Neuronal stem cell (in vitro differentiated cells): Measurements from ENCODE around the gene PEAK3.

Experiments used
- DNase-seq: peaks from one replicate; pipeline ENCODE4 v3.0.0-alpha.2; 2013; ENCODE audit warnings: low spot score
- H2AFZ ChIP-seq: one replicate; pipeline ENCODE4 v1.6.1; 2013; ENCODE audit warnings: mild to moderate bottlenecking, low read length, inconsistent platforms
- H2AK5ac ChIP-seq: 2 replicates; pipeline ENCODE4 v1.6.1; 2013; ENCODE audit warnings: low read depth, mild to moderate bottlenecking, inconsistent platforms, low read length, moderate library complexity, mixed read lengths
- H2BK120ac ChIP-seq: 2 replicates; pipeline ENCODE4 v1.6.1; 2013; ENCODE audit warnings: low read depth, mild to moderate bottlenecking, inconsistent platforms, low read length, moderate library complexity, mixed read lengths
- H2BK12ac ChIP-seq: one replicate; pipeline ENCODE4 v1.6.1; 2013; ENCODE audit warnings: low read length, inconsistent platforms
- H2BK15ac ChIP-seq: 2 replicates; pipeline ENCODE4 v1.6.1; 2013; ENCODE audit warnings: mild to moderate bottlenecking, low read length, inconsistent platforms, mixed read lengths
- H2BK5ac ChIP-seq: one replicate; pipeline ENCODE4 v1.6.1; 2013; ENCODE audit warnings: inconsistent platforms, mild to moderate bottlenecking, low read length, moderate library complexity
- H3K14ac ChIP-seq: one replicate; pipeline ENCODE4 v1.6.1; 2013; ENCODE audit warnings: low read length, inconsistent platforms
- H3K18ac ChIP-seq: 2 replicates; pipeline ENCODE4 v1.6.1; 2013; ENCODE audit warnings: low read length, inconsistent platforms
- H3K23ac ChIP-seq: 2 replicates; pipeline ENCODE4 v1.6.1; 2013; ENCODE audit warnings: low read depth, mild to moderate bottlenecking, mixed read lengths, low read length, inconsistent platforms; ENCODE audit not compliant: poor library complexity
- H3K27ac ChIP-seq: replicated peaks from 3 replicates; pipeline ENCODE4 v1.5.1; 2013; ENCODE audit warnings: low read length, inconsistent platforms
- H3K27me3 ChIP-seq, 3 experiments: 2 replicates each; pipeline ENCODE4 v1.6.1; 2013; ENCODE audit warnings: low read length in 3 of 3, mild to moderate bottlenecking in 2 of 3, inconsistent platforms in 1 of 3, low read depth in 1 of 3, mixed read lengths in 1 of 3, moderate library complexity in 1 of 3; ENCODE audit not compliant: control insufficient read depth in 3 of 3, insufficient read depth in 3 of 3
- H3K36me3 ChIP-seq, 2 donors: replicated peaks in 1 of 2; 2 replicates each; pipeline ENCODE4 v1.6.1; 2013; ENCODE audit warnings: low read length in 2 of 2; ENCODE audit not compliant: control insufficient read depth in 2 of 2, insufficient read depth in 2 of 2
- H3K4ac ChIP-seq: 2 replicates; pipeline ENCODE4 v1.6.1; 2013; ENCODE audit warnings: inconsistent platforms, mild to moderate bottlenecking, low read length, moderate library complexity
- H3K4me1 ChIP-seq, 2 donors: 1 replicate in 1 of 2; 2 replicates in 1 of 2; pipeline ENCODE4 v1.6.1; 2013; ENCODE audit warnings: low read length in 2 of 2, low read depth in 1 of 2; ENCODE audit not compliant: control insufficient read depth in 2 of 2, insufficient read depth in 1 of 2
- H3K4me2 ChIP-seq: one replicate; pipeline ENCODE4 v1.6.1; 2013; ENCODE audit warnings: mild to moderate bottlenecking, low read length, inconsistent platforms; ENCODE audit not compliant: insufficient read depth, poor library complexity, severe bottlenecking
- H3K4me3 ChIP-seq, 2 donors: 2 replicates each; pipeline ENCODE4 v1.5.1; 2013; ENCODE audit warnings: low read length in 2 of 2, mild to moderate bottlenecking in 2 of 2, inconsistent platforms in 1 of 2, moderate library complexity in 1 of 2
- H3K79me1 ChIP-seq: one replicate; pipeline ENCODE4 v1.6.1; 2013; ENCODE audit warnings: low read depth, mild to moderate bottlenecking, inconsistent platforms, low read length, moderate library complexity
- H3K9ac ChIP-seq: one replicate; pipeline ENCODE4 v1.6.1; 2013; ENCODE audit warnings: mild to moderate bottlenecking, low read depth, low read length, inconsistent platforms; ENCODE audit not compliant: poor library complexity
- H3K9me3 ChIP-seq, 2 donors: replicated peaks in 1 of 2; 2 replicates each; pipeline versions ENCODE3 to v1.6.1; 2013; ENCODE audit warnings: low read length in 2 of 2, mild to moderate bottlenecking in 2 of 2, inconsistent platforms in 1 of 2, low read depth in 1 of 2, mixed read lengths in 1 of 2, moderate library complexity in 1 of 2; ENCODE audit not compliant: control insufficient read depth in 2 of 2, insufficient read depth in 1 of 2
- H4K8ac ChIP-seq: one replicate; pipeline ENCODE4 v1.6.1; 2013; ENCODE audit warnings: low read depth, mild to moderate bottlenecking, inconsistent platforms, low read length, moderate library complexity
- H4K91ac ChIP-seq: one replicate; pipeline ENCODE4 v1.6.1; 2013; ENCODE audit warnings: low read length, low read depth, mild to moderate bottlenecking, inconsistent platforms; ENCODE audit not compliant: poor library complexity
- WGBS, 2 donors: extraction: QIAGEN DNeasy Blood & Tissue Kit; methylation state at CpG; one replicate each; pipeline ENCODE4 v1.1.7; 2013; ENCODE audit warnings: missing lambda C conversion rate in 2 of 2, mixed read lengths in 1 of 2; ENCODE audit not compliant: insufficient read length in 2 of 2, insufficient replicate concordance in 1 of 2; ENCODE audit errors: extremely low coverage in 2 of 2; 5-methylcytosine and 5-hydroxymethylcytosine counted together

Gene PEAK3

GRCh38 chr19:2247433-2248101 is 34.4 kb downstream of the PEAK3 start:
- Histone ChIP-seq H3K14ac (no peak overlapping the region), H3K4me2 (no peak overlapping the region), H2AK5ac (no peak overlapping the region), H3K79me1 (peaks cover 21% of the 10 kb centered on the region), H3K18ac (no peak overlapping the region), H3K36me3 (peaks cover 44 to 77% of the 10 kb centered on the region in 2 donors), H3K23ac (no peak overlapping the region), H2AFZ (no peak overlapping the region), H3K4ac (no peak overlapping the region), H2BK15ac (no peak overlapping the region), H2BK120ac (no peak overlapping the region), H4K91ac (no peak overlapping the region), H3K27ac (no peak overlapping the region), H3K4me3 (no peak overlapping the region), H2BK5ac (no peak overlapping the region), H3K9ac (no peak overlapping the region), H3K27me3 (peaks cover 0 to 10% (median 0%) of the 10 kb centered on the region in 3 experiments), H3K4me1 (no peaks in the 10 kb centered on the region), H4K8ac (no peak overlapping the region), H3K9me3 (peaks cover 0 to 5% of the 10 kb centered on the region in 2 donors), H2BK12ac (no peak overlapping the region)
- WGBS, 2 donors, result no CpG with 5 or more reads among the region's 28 CpGs
- no peak for DNase-seq

DNA sequence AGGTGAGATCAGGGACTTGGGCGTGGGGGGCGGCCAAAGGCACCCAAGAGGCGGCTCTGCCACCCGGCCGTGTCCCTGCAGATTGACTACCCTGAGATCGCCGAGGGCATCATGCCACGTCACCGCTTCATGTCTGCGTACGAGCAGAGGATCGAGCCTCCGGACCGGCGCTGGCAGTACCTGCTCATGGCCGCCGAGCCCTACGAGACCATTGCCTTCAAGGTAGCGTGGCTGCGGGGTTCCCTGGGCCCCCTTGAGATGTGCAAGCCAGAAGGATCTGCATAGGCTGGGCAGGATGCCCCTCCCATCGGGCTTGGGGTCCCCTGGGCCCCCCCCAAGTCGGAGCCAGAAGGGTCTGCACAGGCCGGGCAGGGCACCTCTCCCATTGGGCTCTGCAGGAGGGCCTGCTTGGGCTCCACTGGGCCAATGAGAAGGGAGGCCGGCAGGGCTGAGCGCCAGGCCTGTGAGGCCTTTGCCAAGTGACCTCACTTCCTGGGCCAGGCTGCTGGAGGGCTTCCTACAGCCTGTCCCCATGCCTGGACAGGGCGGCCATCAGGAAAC is 35.1 kb downstream of the PEAK3 start:
- no peak overlapping the region for H2BK120ac ChIP-seq
- no peak overlapping the region for H3K4me3 ChIP-seq
- H3K27ac ChIP-seq, result no peak overlapping the region
- no peak overlapping the region for H2BK5ac ChIP-seq
- H4K91ac ChIP-seq, result no peak overlapping the region
- H3K4ac ChIP-seq, result no peak overlapping the region
- peaks cover 0 to 5% of the 10 kb centered on the region in 2 donors for H3K9me3 ChIP-seq
- H3K4me1 ChIP-seq, result peaks cover 0 to 2% of the 10 kb centered on the region in 2 donors
- H3K4me2 ChIP-seq, result no peak overlapping the region
- no peak overlapping the region for H4K8ac ChIP-seq
- WGBS, 2 donors, result no CpG with 5 or more reads among the region's 26 CpGs
- no peak overlapping the region for H3K18ac ChIP-seq
- no peak for DNase-seq
- H2AFZ ChIP-seq, result no peak overlapping the region
- H2AK5ac ChIP-seq, result no peak overlapping the region
- H2BK15ac ChIP-seq, result no peak overlapping the region
- H2BK12ac ChIP-seq, result no peak overlapping the region
- H3K9ac ChIP-seq, result no peak overlapping the region
- H3K27me3 ChIP-seq, result peaks cover 0 to 3% (median 0%) of the 10 kb centered on the region in 3 experiments
- H3K14ac ChIP-seq, result no peak overlapping the region
- peaks cover 28% of the 10 kb centered on the region for H3K79me1 ChIP-seq
- H3K23ac ChIP-seq, result no peak overlapping the region
- peaks cover 44 to 84% of the 10 kb centered on the region in 2 donors for H3K36me3 ChIP-seq

- Histone ChIP-seq H3K79me1 (peaks cover 30% of the 10 kb centered on the region), H2AFZ (no peak overlapping the region), H3K14ac (no peak overlapping the region), H3K18ac (no peak overlapping the region), H3K4ac (no peak overlapping the region), H3K23ac (peak overlapping the region; percentile 20), H2BK12ac (no peak overlapping the region), H2BK15ac (no peak overlapping the region), H2BK120ac (no peak overlapping the region), H3K9me3 (peaks cover 0 to under 1% of the 10 kb centered on the region in 2 donors), H3K36me3 (peaks cover 44 to 92% of the 10 kb centered on the region in 2 donors), H3K4me1 (peaks cover 2% of the 10 kb centered on the region in 2 donors), H4K91ac (no peak overlapping the region), H3K9ac (no peak overlapping the region), H3K27ac (no peak overlapping the region), H3K4me3 (no peak overlapping the region), H3K4me2 (no peak overlapping the region), H2AK5ac (no peak overlapping the region), H4K8ac (no peak overlapping the region), H2BK5ac (no peak overlapping the region), H3K27me3 (no peaks in the 10 kb centered on the region)
- WGBS, 2 donors, result no CpG with 5 or more reads among the region's 25 CpGs
- DNase-seq, result no peak
Observed at GRCh38 chr19:2246014-2246620, 35.9 kb downstream of the PEAK3 start.

DNA sequence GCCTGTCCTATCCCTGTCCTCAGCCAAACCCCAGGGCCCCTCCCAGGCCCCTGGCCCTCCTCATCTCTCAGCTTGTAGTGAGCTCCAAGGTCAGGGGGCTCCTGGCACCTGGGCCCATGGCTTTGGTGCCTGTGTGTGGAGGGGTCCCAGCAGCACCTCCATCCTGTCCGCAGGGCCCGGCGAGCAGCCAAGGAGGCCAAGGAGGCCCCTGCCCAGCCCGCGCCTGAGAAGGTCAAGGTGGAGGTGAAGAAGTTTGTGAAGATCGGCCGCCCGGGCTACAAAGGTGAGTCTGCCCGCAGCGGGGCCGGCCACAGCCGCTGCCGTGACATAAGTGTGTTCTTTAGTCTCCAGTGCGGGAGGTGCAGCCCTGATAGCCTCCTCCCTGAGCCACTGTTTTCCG is 36.7 kb downstream of the PEAK3 start:
- Histone ChIP-seq H4K8ac (no peak overlapping the region), H3K4me3 (no peak overlapping the region)

More for the DNA sequence above, 36.7 kb downstream of the PEAK3 start:
- Histone ChIP-seq H2BK5ac (no peak overlapping the region), H3K18ac (no peak overlapping the region), H2BK12ac (no peak overlapping the region), H4K91ac (no peak overlapping the region), H3K36me3 (peaks cover 44 to 96% of the 10 kb centered on the region in 2 donors), H3K14ac (no peak overlapping the region), H3K9ac (no peak overlapping the region), H3K4me1 (peaks cover 10% of the 10 kb centered on the region in 2 donors), H3K9me3 (no peaks in the 10 kb centered on the region), H2BK120ac (no peak overlapping the region), H3K4me2 (no peak overlapping the region), H3K79me1 (peaks cover 37% of the 10 kb centered on the region), H2BK15ac (no peak overlapping the region), H3K27ac (no peak overlapping the region), H2AFZ (no peak overlapping the region), H2AK5ac (no peak overlapping the region), H3K27me3 (no peaks in the 10 kb centered on the region), H3K4ac (no peak overlapping the region), H3K23ac (no peak overlapping the region)
- WGBS, 2 donors, result no CpG with 5 or more reads among the region's 15 CpGs
- no peak for DNase-seq
